GM18505 (cell line): ENCODE data around the gene SUPT20H.

Source experiments
- ATAC-seq: cut with Tn5 transposase; IDR thresholded peaks from one replicate; pipeline ENCODE4 v1.9.1; 2021; ENCODE audit not compliant: unreplicated experiment
- POLR2A ChIP-seq: IDR thresholded peaks from 4 replicates; pipeline ENCODE4 v1.6.1; 2011; ENCODE audit warnings: borderline replicate concordance; ENCODE audit not compliant: insufficient read depth, insufficient read length; ENCODE audit errors: extremely low read depth

SUPT20H gene

GRCh38 chr13:37058910-37059847 lies at the start of gene SUPT20H:
SUPT20H (minus strand) TSS chr13:37059688; CDS start chr13:37051490, 8,198 bp downstream.
- peak; percentile 99 for ATAC-seq
- peak; percentile 84 for TF ChIP-seq POLR2A

- ATAC-seq, result no peak
- TF ChIP-seq POLR2A, result no peak
Measured at GRCh38 chr13:37109051-37109678, 49.7 kb upstream of the SUPT20H start.

DNA sequence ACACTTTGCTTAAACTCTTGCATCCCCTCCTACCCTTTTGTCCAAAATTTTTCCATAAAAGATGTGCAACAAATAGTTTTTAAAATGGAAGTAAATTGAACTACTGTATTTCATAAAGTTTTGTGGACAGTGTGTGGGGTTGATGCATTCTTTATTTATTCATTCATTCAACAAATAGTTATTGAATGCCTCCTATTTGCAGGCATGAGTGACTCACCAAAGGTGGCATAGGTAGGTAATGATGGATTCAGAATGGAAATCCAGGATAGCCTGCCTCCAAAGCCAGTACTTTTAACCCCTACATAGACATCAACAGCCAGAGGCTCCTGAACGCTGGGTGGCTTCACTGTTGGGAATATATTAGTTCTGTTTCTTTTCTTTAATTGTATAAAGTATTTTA lies 48.4 kb upstream of the SUPT20H start:
- TF ChIP-seq POLR2A, result no peak
- no peak for ATAC-seq

- no peak for ATAC-seq
- TF ChIP-seq POLR2A, result no peak
Measured at GRCh38 chr13:37107456-37107855, 48.0 kb upstream of the SUPT20H start.

DNA sequence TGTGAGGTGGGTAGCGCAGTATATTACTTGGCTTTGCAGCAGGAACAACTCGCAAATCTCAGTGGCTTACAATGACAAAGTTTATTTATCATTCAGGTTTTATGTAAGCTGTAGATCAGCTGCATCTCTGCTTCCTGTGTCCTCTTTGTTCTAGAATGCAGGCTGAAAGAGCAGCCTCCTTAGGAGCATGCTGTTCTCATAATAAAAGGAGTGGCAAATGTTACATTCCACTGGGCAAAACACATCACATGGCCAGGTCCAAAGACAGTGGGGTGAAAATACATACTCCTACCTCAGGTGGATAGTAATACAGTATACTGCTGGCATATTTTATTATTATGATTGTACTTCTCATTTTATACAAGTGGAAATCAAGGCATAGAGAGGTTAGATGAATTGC lies 47.2 kb upstream of the SUPT20H start:
- no peak for TF ChIP-seq POLR2A
- ATAC-seq, result no peak

DNA sequence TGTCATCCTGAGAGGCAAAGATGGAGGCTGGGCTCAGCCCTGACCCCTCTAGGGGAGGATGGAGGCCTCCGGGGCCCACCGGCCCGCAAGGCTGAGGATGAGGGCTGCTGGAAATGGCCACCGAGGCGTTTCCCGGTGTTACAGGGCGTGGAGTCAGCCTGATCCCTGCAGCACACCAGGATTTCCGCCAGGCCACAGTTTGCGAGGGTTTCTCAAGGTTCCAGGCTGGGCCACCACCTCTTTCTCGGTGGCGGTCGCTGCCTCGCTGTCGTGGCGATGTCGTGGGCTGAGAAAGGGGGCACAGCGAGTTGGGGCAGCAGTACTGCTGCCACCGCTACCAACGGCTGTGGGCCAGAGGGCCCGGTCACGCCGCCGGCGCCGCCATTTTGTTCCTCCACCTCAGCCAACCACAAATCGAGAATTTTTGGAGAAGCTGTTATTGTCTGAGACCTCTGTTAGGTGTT lies 45.8 kb upstream of the SUPT20H start, which contains the start of gene CSNK1A1L:
TSS of gene CSNK1A1L (minus strand) at position 414 of the 464 bp plus-strand sequence. CDS start at position 6, 408 bp downstream.
- ATAC-seq, result no peak
- TF ChIP-seq POLR2A, result no peak

- no peak for ATAC-seq
- no peak for TF ChIP-seq POLR2A
Measured at GRCh38 chr13:37102896-37103295, 43.4 kb upstream of the SUPT20H start.

GRCh38 chr13:37101201-37101600 lies 41.7 kb upstream of the SUPT20H start:
- no peak for ATAC-seq
- no peak for TF ChIP-seq POLR2A

DNA sequence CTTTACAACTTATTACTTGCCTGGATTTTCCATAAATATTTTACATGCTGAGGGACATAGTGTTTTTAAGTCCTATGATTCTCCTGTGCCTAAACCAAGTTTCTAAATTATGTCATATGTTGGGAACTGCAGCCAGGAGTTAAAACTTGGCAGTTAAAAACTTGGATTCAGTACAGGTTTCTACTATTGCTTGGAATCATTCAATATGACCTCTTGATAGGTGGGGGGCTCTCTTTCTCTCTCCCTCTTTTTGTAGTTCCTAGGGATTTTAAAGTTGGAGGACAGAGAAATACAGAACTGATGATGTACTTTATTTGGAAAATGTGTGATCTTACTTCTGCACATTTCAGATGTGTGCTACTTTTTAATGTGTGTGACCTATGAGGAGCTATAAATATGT lies 41.2 kb upstream of the SUPT20H start:
- no peak for TF ChIP-seq POLR2A
- ATAC-seq, result no peak

DNA sequence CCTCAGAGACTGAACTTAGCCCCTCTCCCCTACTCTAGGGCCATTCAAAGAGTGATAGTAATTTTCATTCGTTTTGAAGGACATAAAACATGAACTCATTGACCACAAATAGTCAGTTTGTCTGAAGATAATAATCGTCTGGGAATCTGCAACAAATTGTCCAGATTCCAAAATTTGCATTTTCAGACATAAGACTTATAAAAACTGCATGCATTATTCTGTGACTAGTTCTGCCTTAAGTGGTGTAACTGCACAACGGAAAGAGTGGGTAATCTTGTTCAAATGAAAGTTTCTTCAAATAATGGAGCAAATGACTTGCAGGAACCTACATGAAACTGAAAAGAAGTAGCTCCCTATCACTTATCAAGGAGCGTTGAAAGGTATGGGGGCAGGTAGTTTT lies 37.6 kb upstream of the SUPT20H start:
- ATAC-seq, result no peak
- no peak for TF ChIP-seq POLR2A

DNA sequence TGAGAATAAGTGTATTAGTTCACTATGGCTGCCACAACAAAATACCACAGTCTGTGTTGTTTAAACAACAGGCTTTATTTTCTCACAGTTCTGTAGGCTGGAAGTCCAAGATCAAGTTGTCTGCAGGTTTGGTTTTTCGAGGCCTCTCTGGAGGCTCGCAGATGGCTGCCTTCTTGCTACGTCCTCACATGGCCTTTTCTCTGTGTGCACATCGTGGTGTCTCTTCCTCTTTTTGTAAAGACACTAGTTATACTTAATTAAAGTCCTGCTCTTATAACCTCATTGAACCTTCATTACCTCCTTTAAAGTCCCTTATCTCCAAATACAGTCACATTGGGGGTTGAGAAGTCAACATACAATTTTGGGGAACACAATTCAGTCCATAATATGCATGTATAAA lies 35.4 kb upstream of the SUPT20H start:
- TF ChIP-seq POLR2A, result no peak
- no peak for ATAC-seq

GRCh38 chr13:37094099-37094498 lies 34.6 kb upstream of the SUPT20H start:
- no peak for ATAC-seq
- TF ChIP-seq POLR2A, result no peak

GRCh38 chr13:37091835-37092234 lies 32.3 kb upstream of the SUPT20H start:
- ATAC-seq, result no peak
- no peak for TF ChIP-seq POLR2A

DNA sequence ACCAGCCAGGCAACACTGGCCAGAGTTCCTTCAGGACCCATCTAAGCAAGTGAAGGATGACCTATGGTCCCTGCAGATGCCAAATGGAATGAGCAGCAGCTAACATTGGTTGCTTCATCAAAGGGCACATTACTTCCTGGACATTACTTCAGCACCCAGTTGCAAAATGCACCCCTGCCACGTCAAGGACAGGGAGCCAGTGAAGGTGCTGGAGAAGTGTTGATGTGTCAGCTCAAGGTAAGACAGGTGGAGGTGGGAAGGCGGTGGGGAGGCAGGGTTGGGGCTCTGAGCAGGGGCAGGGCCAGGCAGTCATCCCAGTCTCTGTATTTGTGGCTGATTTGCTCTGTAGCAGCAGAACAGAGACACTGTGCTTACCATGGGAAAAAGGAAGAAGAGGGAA lies 31.4 kb upstream of the SUPT20H start:
- no peak for ATAC-seq
- TF ChIP-seq POLR2A, result no peak

GRCh38 chr13:37089495-37089894 lies 30.0 kb upstream of the SUPT20H start:
- ATAC-seq, result no peak
- TF ChIP-seq POLR2A, result no peak

- no peak for TF ChIP-seq POLR2A
- ATAC-seq, result no peak
Measured at GRCh38 chr13:37087486-37087885, 28.0 kb upstream of the SUPT20H start.
